HTERT RPE-1 (cell line): ENCODE data around the gene PRTN3.
"Not testable (repeated sequence)": the region's sequence is repeated elsewhere in the genome, so short reads cannot be mapped to it uniquely, and the experiment has no call there.

Experiments used
- in situ Hi-C: fragments of 300-500 bp; cut with MboI; formaldehyde crosslinking; loops from 4 replicates; pipeline ENCODE4 v1.14.3; 2020; ENCODE audit warnings: low sequenced_read_pairs

Gene PRTN3

GRCh38 chr19:878751-879561 lies 38.2 kb downstream of the PRTN3 start:
- in situ Hi-C loops, result not testable (repeated sequence)

GRCh38 chr19:879711-880438 lies 39.1 kb downstream of the PRTN3 start:
- in situ Hi-C loops, result no loop called here

- in situ Hi-C loops, result no loop called here
Observed at GRCh38 chr19:881385-882071, 40.7 kb downstream of the PRTN3 start.

- in situ Hi-C loops, result no loop called here
Observed at GRCh38 chr19:882871-883497, 42.2 kb downstream of the PRTN3 start.

- in situ Hi-C loops, result no loop called here
Observed at GRCh38 chr19:883661-884211, 42.9 kb downstream of the PRTN3 start.

GRCh38 chr19:884420-885211 lies 43.8 kb downstream of the PRTN3 start:
- in situ Hi-C loops, result no loop called here

- in situ Hi-C loops, result no loop called here
Observed at GRCh38 chr19:885536-886224, 44.9 kb downstream of the PRTN3 start.

- in situ Hi-C loops, result no loop called here
Observed at GRCh38 chr19:887072-887471, 46.3 kb downstream of the PRTN3 start.

- in situ Hi-C loops, result no loop called here
Observed at GRCh38 chr19:887599-887998, 46.8 kb downstream of the PRTN3 start.

- in situ Hi-C loops, result no loop called here
Observed at GRCh38 chr19:888581-889385, 48.0 kb downstream of the PRTN3 start.

- in situ Hi-C loops, result no loop called here
Observed at GRCh38 chr19:889662-890295, 49.0 kb downstream of the PRTN3 start.

- in situ Hi-C loops, result no loop called here
Observed at GRCh38 chr19:890831-891230, 50.0 kb downstream of the PRTN3 start.

GRCh38 chr19:891421-892200 lies 50.8 kb downstream of the PRTN3 start:
- in situ Hi-C loops, result not testable (repeated sequence)

GRCh38 chr19:892243-892893 lies 51.6 kb downstream of the PRTN3 start:
- in situ Hi-C loops, result no loop called here

GRCh38 chr19:892894-893689 lies 52.3 kb downstream of the PRTN3 start, which contains the start of the genes MED16 and RNU6-9:
Gene MED16, minus strand, starts transcription at chr19:893187. Its CDS starts 2,056 bp downstream, at chr19:891131.
Gene RNU6-9, plus strand, starts transcription at chr19:893484.
- in situ Hi-C loops, result no loop called here

GRCh38 chr19:896434-896833 lies 55.6 kb downstream of the PRTN3 start:
- in situ Hi-C loops, result no loop called here
